Measurements from ENCODE around the gene NCOA1. TPM values are rescaled to one million over a fixed set of nuclear protein-coding genes. Genes with fewer than 3 reads are reported as not detected.

Gene NCOA1
- total RNA-seq, 1 donor from 2014 or later: 31.6 TPM

- DNase-seq (ENCODE audit: low spot score): no peak
These were observed 199.5 kb downstream of the NCOA1 start for GRCh38 chr2:24690524-24690923.

GRCh38 chr2:24691806-24692205 lies 200.8 kb downstream of the NCOA1 start:
- no peak for DNase-seq (ENCODE audit: low spot score)

- no peak for DNase-seq (ENCODE audit: low spot score)
These were observed 206.7 kb downstream of the NCOA1 start for GRCh38 chr2:24697792-24698191.

GRCh38 chr2:24702800-24703199 lies 211.7 kb downstream of the NCOA1 start:
- no peak for DNase-seq (ENCODE audit: low spot score)

GRCh38 chr2:24704692-24705091 lies 213.6 kb downstream of the NCOA1 start:
- DNase-seq (ENCODE audit: low spot score): no peak

- DNase-seq (ENCODE audit: low spot score): no peak
These were observed 216.1 kb downstream of the NCOA1 start for GRCh38 chr2:24707143-24707542.

- DNase-seq (ENCODE audit: low spot score): no peak
These were observed 217.6 kb downstream of the NCOA1 start for GRCh38 chr2:24708537-24709152.

GRCh38 chr2:24710806-24711205 lies 219.8 kb downstream of the NCOA1 start:
- DNase-seq (ENCODE audit: low spot score): no peak

GRCh38 chr2:24711865-24712264 lies 220.8 kb downstream of the NCOA1 start:
- no peak for DNase-seq (ENCODE audit: low spot score)

- DNase-seq (ENCODE audit: low spot score): no peak
These were observed 221.2 kb downstream of the NCOA1 start for GRCh38 chr2:24712296-24712695.

GRCh38 chr2:24717263-24717951 lies 226.4 kb downstream of the NCOA1 start:
- no peak for DNase-seq (ENCODE audit: low spot score)

- no peak for DNase-seq (ENCODE audit: low spot score)
These were observed 229.3 kb downstream of the NCOA1 start for GRCh38 chr2:24720310-24720709.

GRCh38 chr2:24721470-24721869 lies 230.4 kb downstream of the NCOA1 start:
- DNase-seq (ENCODE audit: low spot score): peak; percentile 56

- DNase-seq (ENCODE audit: low spot score): no peak
These were observed 231.2 kb downstream of the NCOA1 start for GRCh38 chr2:24722141-24722790.

GRCh38 chr2:24723191-24723590 lies 232.1 kb downstream of the NCOA1 start:
- DNase-seq (ENCODE audit: low spot score): no peak

- no peak for DNase-seq (ENCODE audit: low spot score)
These were observed 232.6 kb downstream of the NCOA1 start for GRCh38 chr2:24723665-24724064.

- DNase-seq (ENCODE audit: low spot score): no peak
These were observed 233.2 kb downstream of the NCOA1 start for GRCh38 chr2:24724111-24724775.

- DNase-seq (ENCODE audit: low spot score): no peak
These were observed 234.9 kb downstream of the NCOA1 start for GRCh38 chr2:24725956-24726355.

GRCh38 chr2:24730481-24730880 lies 239.4 kb downstream of the NCOA1 start:
- no peak for DNase-seq (ENCODE audit: low spot score)

GRCh38 chr2:24731040-24731439 lies 240.0 kb downstream of the NCOA1 start:
- DNase-seq (ENCODE audit: low spot score): no peak

- no peak for DNase-seq (ENCODE audit: low spot score)
These were observed 240.9 kb downstream of the NCOA1 start for GRCh38 chr2:24731923-24732322.

GRCh38 chr2:24734741-24735140 lies 243.7 kb downstream of the NCOA1 start:
- no peak for DNase-seq (ENCODE audit: low spot score)

Data from mucosa of gallbladder (tissue), 1 donor.